Thyroid gland (tissue), 4 donors: ENCODE results near the gene FRRS1L.

Experiments
- POLR2A ChIP-seq, 2 donors: fragments of 450-650 bp; IDR thresholded peaks; one replicate each; pipeline ENCODE4 v1.6.1; 2017; ENCODE audit warnings: antibody characterized with exemption in 2 of 2, mild to moderate bottlenecking in 2 of 2, moderate library complexity in 1 of 2
- TF ChIP-seq, protein P1 (sequence below), 6 experiments: fragments of 200-600 bp in 3 of 6; fragments of 450-650 bp in 3 of 6; sonication (generic) in 3 of 6; IDR thresholded peaks; one replicate each; pipeline ENCODE4 v1.5.1; 2016 to 2019; ENCODE audit warnings: antibody characterized with exemption in 6 of 6, mild to moderate bottlenecking in 2 of 6, inconsistent platforms in 1 of 6, moderate library complexity in 1 of 6

DNA sequence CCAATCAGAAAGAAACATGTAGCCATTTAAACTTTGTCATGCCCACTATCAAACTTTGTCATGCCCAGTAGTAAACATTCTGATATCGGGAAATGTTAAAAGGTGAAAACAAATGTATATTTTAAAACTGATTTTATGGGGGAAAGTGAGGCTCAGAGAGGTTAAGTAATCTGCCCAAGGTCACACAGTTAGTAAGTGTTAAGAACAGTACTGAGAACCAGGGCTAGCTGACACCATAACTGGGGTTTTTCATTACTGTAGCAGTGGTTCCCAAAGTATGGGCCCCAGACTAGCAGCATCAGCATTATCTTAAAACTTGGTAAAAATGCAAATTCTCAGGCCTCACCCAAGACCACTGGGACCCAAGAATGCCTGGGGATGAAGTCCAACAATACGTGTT lies 9.9 kb upstream of the FRRS1L start:
- TF ChIP-seq, protein P1, sequence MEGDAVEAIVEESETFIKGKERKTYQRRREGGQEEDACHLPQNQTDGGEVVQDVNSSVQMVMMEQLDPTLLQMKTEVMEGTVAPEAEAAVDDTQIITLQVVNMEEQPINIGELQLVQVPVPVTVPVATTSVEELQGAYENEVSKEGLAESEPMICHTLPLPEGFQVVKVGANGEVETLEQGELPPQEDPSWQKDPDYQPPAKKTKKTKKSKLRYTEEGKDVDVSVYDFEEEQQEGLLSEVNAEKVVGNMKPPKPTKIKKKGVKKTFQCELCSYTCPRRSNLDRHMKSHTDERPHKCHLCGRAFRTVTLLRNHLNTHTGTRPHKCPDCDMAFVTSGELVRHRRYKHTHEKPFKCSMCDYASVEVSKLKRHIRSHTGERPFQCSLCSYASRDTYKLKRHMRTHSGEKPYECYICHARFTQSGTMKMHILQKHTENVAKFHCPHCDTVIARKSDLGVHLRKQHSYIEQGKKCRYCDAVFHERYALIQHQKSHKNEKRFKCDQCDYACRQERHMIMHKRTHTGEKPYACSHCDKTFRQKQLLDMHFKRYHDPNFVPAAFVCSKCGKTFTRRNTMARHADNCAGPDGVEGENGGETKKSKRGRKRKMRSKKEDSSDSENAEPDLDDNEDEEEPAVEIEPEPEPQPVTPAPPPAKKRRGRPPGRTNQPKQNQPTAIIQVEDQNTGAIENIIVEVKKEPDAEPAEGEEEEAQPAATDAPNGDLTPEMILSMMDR (IDR thresholded peaks at IDR 0.05) = no peak
- TF ChIP-seq POLR2A (IDR thresholded peaks at IDR 0.05) = no peak
